Activated CD4-positive, alpha-beta memory T cell treated with anti-CD3 and anti-CD28 coated beads, Interleukin-2, amount 10 ng/mL, durations not matched to agents 7 days and 5 days (primary cell): ENCODE results near the gene CDH5. TPM values are rescaled to one million over a fixed set of nuclear protein-coding genes. Genes with fewer than 3 reads are reported as not detected.
"Not testable (repeated sequence)": the region's sequence is repeated elsewhere in the genome, so short reads cannot be mapped to it uniquely, and the experiment has no call there.

ENCODE experiments used
- CTCF ChIA-PET: fragments of 350-600 bp; sonication (Branson Sonifier 250); formaldehyde crosslinking; loops from one replicate; lab custom pipeline; 2021; ENCODE audit warnings: antibody characterized with exemption, inconsistent platforms; lab: Charles Lee
- POLR2A ChIA-PET: fragments of 350-600 bp; sonication (Branson Sonifier 250); formaldehyde crosslinking; loops from one replicate; lab custom pipeline; 2021; ENCODE audit warnings: antibody characterized with exemption; lab: Charles Lee
- DNase-seq: peaks from one replicate; pipeline ENCODE4 v3.0.0-alpha.2; 2020
- H3K27ac Mint-ChIP-seq: one replicate; pipeline ENCODE4 v1.8.0; 2021; ENCODE audit warnings: mild to moderate bottlenecking, mixed read lengths
- H3K27me3 Mint-ChIP-seq: one replicate; pipeline ENCODE4 v1.8.0; 2021; ENCODE audit warnings: mixed read lengths
- H3K36me3 Mint-ChIP-seq: one replicate; pipeline ENCODE4 v1.8.0; 2021; ENCODE audit warnings: low read depth, mixed read lengths
- H3K4me1 Mint-ChIP-seq: one replicate; pipeline ENCODE4 v1.8.0; 2021; ENCODE audit warnings: mixed read lengths
- H3K4me3 Mint-ChIP-seq: one replicate; pipeline ENCODE4 v1.8.0; 2021; ENCODE audit warnings: mild to moderate bottlenecking, mixed read lengths
- H3K9me3 Mint-ChIP-seq: one replicate; pipeline ENCODE4 v1.8.0; 2021; ENCODE audit warnings: mixed read lengths
- total RNA-seq, 2 experiments: library from RNA; stranded (reverse); gene quantifications; one replicate each; pipeline ENCODE4 v1.2.3, GENCODE V29; 2021

The CDH5 gene, protein sequence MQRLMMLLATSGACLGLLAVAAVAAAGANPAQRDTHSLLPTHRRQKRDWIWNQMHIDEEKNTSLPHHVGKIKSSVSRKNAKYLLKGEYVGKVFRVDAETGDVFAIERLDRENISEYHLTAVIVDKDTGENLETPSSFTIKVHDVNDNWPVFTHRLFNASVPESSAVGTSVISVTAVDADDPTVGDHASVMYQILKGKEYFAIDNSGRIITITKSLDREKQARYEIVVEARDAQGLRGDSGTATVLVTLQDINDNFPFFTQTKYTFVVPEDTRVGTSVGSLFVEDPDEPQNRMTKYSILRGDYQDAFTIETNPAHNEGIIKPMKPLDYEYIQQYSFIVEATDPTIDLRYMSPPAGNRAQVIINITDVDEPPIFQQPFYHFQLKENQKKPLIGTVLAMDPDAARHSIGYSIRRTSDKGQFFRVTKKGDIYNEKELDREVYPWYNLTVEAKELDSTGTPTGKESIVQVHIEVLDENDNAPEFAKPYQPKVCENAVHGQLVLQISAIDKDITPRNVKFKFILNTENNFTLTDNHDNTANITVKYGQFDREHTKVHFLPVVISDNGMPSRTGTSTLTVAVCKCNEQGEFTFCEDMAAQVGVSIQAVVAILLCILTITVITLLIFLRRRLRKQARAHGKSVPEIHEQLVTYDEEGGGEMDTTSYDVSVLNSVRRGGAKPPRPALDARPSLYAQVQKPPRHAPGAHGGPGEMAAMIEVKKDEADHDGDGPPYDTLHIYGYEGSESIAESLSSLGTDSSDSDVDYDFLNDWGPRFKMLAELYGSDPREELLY
- not detected for total RNA-seq

DNA sequence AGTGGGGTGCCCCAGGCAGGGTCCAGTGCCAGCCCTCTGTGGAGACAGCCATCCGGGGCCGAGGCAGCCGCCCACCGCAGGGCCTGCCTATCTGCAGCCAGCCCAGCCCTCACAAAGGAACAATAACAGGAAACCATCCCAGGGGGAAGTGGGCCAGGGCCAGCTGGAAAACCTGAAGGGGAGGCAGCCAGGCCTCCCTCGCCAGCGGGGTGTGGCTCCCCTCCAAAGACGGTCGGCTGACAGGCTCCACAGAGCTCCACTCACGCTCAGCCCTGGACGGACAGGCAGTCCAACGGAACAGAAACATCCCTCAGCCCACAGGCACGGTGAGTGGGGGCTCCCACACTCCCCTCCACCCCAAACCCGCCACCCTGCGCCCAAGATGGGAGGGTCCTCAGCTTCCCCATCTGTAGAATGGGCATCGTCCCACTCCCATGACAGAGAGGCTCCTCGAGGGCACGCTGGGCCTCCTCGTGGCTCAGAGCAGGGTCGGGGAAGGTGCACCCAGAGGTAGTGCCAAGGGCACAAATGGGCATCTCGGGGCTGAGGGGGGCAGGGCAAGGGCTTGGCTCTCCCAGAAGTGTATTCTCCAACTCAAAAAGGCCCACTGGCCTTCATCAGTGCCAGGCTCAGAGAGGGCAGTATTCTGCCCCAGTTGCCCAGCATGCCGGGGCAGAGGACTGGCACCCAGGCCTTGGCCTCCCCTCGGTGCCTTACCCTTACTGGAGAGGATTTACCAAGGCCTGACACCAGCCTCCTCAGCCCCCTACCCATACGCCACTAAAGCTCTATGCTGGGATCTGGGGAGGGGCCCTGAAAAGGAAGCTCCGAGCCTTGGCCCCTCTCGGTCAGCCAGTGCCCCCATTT lies at the start of gene CDH5:
Gene CDH5, plus strand, starts transcription at position 259 of the 867 bp plus-strand sequence. CDS start 12,647 bp downstream, outside the sequence.
- Mint-ChIP-seq H3K27ac (no peak within 1 kb of the TSS), H3K4me3 (no peak within 1 kb of the TSS)

DNA sequence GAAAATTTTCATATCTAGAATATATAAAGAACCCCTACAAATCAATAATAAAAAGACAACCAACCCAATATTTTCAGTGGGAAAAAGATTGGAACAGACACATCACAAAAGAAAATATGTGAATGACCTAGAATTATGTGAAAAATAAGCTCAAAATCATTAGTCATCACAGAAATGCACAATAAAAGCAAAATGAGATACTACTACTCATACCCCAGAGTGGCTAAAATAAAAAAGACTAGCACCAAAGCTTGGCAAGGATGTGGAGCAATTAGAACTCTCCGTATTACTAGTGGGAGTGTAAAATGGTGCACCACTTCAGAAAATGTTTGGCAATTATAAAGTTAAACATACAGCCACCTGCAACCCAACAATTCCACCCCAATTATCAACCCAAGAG lies 48.0 kb upstream of the CDH5 start:
- Mint-ChIP-seq H3K4me1 (no peaks in the 10 kb centered on the region), H3K27me3 (peaks cover 8% of the 10 kb centered on the region), H3K36me3 (no peaks in the 10 kb centered on the region), H3K4me3 (no peak overlapping the region), H3K27ac (no peak overlapping the region), H3K9me3 (no peaks in the 10 kb centered on the region)
- CTCF ChIA-PET, result interaction anchor here (0.6 to 2.0 kb wide), 4 partner anchors 39 to 47 kb away, joined by 3 to 6 read pairs (median 4); no protein-coding TSS in a partner anchor
- no peak for DNase-seq
- POLR2A ChIA-PET, result no interaction called here

More for the DNA sequence above, at the start of gene CDH5:
- Mint-ChIP-seq H3K36me3 (no peaks in the 10 kb centered on the region), H3K27me3 (peaks cover 34% of the 10 kb centered on the region), H3K9me3 (no peaks in the 10 kb centered on the region), H3K4me1 (peaks cover 10% of the 10 kb centered on the region)
- CTCF ChIA-PET, result interaction anchor here (1.6 to 8.2 kb wide), 2 partner anchors 9 to 38 kb away, joined by 3 to 37 read pairs; no protein-coding TSS in a partner anchor
- POLR2A ChIA-PET, result no interaction called here
- DNase-seq, result no peak

DNA sequence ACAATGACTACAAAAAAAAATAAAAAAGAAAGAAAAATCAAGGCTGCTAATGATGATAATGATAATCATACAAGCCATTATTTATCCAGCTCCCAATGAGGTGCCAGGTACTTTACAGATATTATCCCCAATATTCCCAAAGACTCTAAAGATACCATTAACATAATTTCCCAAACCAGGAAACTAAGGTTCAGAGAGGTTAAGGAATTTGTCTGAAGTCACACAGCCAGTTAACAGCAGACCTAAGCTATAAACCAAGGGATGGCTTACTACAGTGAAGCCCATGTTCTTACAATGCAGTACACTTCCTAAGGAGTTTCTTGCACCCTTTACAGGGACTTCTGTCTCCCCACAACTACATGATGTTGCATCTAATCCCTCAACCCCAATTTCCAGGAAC lies 45.7 kb upstream of the CDH5 start:
- DNase-seq, result no peak
- Mint-ChIP-seq H3K4me3 (no peak overlapping the region), H3K36me3 (no peaks in the 10 kb centered on the region), H3K27me3 (peaks cover 8% of the 10 kb centered on the region), H3K9me3 (no peaks in the 10 kb centered on the region), H3K4me1 (no peaks in the 10 kb centered on the region), H3K27ac (no peak overlapping the region)
- ChIA-PET CTCF (interaction anchor here (1.0 kb wide), 1 partner anchor 44 kb away, joined by 3 read pairs; no protein-coding TSS in a partner anchor), POLR2A (no interaction called here)

DNA sequence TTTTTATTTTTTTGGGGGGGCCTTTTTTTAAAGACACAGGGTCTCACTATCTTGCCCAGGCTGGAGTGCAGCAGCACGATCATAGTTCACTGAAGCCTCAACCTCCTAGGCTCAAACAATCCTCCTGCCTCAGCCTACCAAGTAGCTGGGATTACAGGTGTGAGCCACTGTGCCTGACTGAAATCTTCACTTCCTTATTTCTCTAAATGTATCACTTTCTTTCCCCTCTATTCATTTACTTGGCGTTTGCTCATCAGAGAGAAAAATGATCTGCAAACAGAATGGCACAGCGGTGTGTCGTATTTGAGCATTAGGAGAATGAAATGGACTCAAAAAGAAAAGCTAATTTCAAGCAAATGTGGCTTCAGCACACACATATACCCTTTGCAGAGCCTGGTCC lies 44.3 kb upstream of the CDH5 start:
- DNase-seq, result no peak
- ChIA-PET POLR2A (no interaction called here), CTCF (no interaction called here)

DNA sequence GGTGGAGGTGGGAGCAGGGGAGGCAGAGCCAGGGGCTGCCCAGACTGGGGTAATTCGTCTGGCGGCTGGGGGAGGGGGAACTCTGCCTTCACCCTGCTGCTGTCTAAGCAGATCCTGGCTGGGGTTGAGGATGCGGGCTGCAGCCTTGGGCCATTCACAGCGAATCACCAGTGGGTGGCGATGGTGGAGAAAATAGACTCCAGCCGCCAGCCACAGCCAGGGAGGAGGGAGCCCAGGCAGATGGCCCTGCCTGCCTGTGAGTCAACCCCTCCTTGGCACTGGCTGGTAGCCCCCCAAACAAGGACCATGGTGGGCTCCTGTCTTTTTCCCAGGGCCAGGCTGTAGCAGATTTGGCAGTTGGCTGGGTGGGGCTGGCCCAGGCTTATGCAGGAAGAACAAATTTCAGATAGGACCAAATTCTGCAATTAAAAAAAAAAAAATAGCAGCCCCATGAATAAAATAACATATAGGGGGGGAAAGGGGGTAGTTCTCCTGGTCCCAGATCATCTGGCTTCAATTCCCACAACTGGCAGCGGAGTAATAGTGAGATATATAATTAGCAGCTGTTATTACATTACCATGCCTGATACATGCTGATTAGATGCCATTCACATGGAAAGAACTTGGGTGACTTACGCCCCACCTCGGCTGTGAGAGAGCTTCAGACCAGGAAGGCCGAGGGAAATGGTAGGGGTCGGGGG lies 41.5 kb upstream of the CDH5 start:
- CTCF ChIA-PET, result no interaction called here
- Mint-ChIP-seq H3K4me1 (no peaks in the 10 kb centered on the region), H3K36me3 (no peaks in the 10 kb centered on the region), H3K9me3 (no peaks in the 10 kb centered on the region), H3K27me3 (peaks cover 5% of the 10 kb centered on the region), H3K27ac (no peak overlapping the region), H3K4me3 (no peak overlapping the region)
- POLR2A ChIA-PET, result no interaction called here
- DNase-seq, result no peak

More for the DNA sequence above, 44.3 kb upstream of the CDH5 start:
- Mint-ChIP-seq H3K36me3 (no peaks in the 10 kb centered on the region), H3K27ac (no peak overlapping the region), H3K9me3 (no peaks in the 10 kb centered on the region), H3K27me3 (peaks cover 8% of the 10 kb centered on the region), H3K4me1 (no peaks in the 10 kb centered on the region), H3K4me3 (no peak overlapping the region)

DNA sequence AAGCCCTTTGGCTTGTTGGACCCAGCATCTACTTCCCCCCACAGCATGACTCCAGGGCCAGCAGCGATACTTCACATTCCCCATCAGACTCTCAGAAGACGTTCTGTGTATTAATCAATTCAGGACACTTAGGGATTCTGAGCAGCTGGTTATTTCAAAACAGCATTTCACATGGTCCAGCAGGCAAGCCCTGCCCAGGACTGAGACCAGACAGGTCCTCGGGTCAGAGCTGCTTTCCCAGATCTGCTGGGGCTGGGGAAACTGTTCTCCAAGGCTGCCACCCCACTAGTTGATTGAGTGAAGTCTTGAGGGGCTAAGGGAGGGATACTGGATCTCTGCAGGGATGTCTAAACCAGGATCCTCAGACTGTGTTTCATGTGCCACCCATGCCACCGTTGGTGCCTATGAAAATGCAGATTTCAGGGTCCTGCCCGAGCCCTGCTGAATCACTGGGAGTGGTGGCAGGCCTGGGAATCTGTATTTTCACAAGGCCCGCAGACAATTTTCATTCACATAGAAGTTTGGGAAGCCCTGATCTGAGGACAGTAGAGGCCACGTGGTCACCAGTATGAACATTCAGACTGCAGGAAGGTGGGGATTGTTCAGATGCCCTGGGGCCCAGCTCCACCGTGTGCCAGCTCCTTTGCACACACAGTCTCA lies 40.6 kb upstream of the CDH5 start:
- H3K9me3 Mint-ChIP-seq, result no peaks in the 10 kb centered on the region
- no peaks in the 10 kb centered on the region for H3K36me3 Mint-ChIP-seq
- no peak overlapping the region for H3K27ac Mint-ChIP-seq
- CTCF ChIA-PET, result interaction anchor here (0.7 kb wide), 1 partner anchor 11 kb away, joined by 3 read pairs; no protein-coding TSS in a partner anchor
- no peak for DNase-seq
- no peaks in the 10 kb centered on the region for H3K4me1 Mint-ChIP-seq
- peaks cover 6% of the 10 kb centered on the region for H3K27me3 Mint-ChIP-seq
- POLR2A ChIA-PET, result no interaction called here
- H3K4me3 Mint-ChIP-seq, result no peak overlapping the region

DNA sequence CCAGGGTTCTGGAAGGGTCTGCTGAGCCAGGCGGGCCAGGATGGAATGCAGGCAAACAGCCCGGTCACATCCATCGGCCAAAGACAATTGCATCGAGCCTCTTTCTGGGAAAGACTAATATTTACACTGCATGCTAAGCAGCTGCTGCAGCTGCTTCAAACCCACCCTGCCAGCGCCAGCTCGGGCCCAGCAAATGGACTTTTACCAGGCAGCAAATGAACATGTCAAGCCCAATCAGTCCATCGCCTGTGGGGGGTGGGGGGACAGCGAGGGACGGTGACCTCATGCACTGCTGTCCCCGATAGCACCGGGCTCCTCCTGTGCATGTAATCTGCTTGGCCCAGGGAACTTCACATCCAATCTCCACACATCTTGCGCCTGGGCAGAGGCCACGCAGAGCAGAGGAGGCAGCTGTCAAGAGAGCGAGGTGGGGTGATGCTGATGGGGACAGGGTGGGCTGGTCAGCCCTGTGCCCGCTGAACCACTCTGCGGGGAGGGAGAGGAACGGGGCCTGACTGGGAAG lies 39.4 kb upstream of the CDH5 start:
- ChIA-PET CTCF (interaction anchor here (1.1 kb wide), 1 partner anchor 30 kb away, joined by 3 read pairs; no protein-coding TSS in a partner anchor), POLR2A (no interaction called here)
- no peak overlapping the region for H3K4me3 Mint-ChIP-seq
- H3K4me1 Mint-ChIP-seq, result no peaks in the 10 kb centered on the region
- DNase-seq, result no peak
- H3K36me3 Mint-ChIP-seq, result no peaks in the 10 kb centered on the region
- no peak overlapping the region for H3K27ac Mint-ChIP-seq
- peaks cover 8% of the 10 kb centered on the region for H3K27me3 Mint-ChIP-seq
- no peaks in the 10 kb centered on the region for H3K9me3 Mint-ChIP-seq

DNA sequence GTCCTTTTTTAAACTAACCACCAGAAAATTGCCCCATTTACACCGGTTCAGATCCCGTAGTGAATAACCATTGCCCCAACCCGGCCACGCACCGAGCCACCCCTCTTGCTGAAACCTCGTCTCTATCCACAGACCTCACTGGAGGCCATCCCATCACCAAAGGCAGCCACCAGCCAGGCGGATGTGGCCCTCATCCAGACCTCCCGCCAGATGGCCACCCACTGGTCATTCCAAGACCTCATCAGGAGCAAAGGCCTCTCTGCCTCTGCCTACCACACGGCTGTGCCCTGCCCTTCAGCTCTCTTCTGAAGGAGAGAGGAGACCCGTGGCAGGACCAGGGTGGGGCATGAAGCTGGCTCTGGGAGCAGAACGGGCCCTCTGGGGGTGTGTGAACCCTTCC lies 38.2 kb upstream of the CDH5 start:
- CTCF ChIA-PET, result interaction anchor here (1.0 to 1.3 kb wide), 2 partner anchors 14 to 15 kb away, joined by 3 read pairs; no protein-coding TSS in a partner anchor
- H3K9me3 Mint-ChIP-seq, result no peaks in the 10 kb centered on the region

DNA sequence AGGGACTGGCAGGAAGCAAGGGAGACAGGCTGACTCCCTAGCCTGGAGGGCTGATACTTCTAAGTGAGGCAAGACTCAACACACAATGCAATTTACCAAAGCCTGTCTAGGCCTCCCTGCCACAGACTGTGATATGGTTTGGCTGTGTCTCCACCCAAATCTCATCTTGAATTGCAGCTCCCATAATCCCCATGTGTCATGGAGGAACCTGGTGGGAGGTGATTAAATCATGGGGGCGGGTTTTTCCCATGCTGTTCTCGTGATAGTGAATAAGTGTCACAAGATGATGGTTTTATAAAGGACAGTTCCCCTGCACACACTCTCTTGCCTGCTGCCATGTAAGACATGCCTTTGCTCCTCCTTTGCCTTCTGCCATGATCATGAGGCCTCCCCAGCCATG lies 35.0 kb upstream of the CDH5 start:
- DNase-seq, H3K36me3 Mint-ChIP-seq, H3K4me1 Mint-ChIP-seq, H3K4me3 Mint-ChIP-seq, H3K9me3 Mint-ChIP-seq, H3K27ac Mint-ChIP-seq, POLR2A ChIA-PET: not testable (repeated sequence)
- CTCF ChIA-PET, result interaction anchor here (2.3 kb wide), 1 partner anchor 11 kb away, joined by 9 read pairs; no protein-coding TSS in a partner anchor
- H3K27me3 Mint-ChIP-seq, result peaks cover 14% of the 10 kb centered on the region

More for the DNA sequence above, 38.2 kb upstream of the CDH5 start:
- Mint-ChIP-seq H3K4me1 (no peaks in the 10 kb centered on the region), H3K27ac (no peak overlapping the region), H3K27me3 (peaks cover 10% of the 10 kb centered on the region), H3K4me3 (no peak overlapping the region), H3K36me3 (no peaks in the 10 kb centered on the region)
- POLR2A ChIA-PET, result no interaction called here
- DNase-seq, result no peak

DNA sequence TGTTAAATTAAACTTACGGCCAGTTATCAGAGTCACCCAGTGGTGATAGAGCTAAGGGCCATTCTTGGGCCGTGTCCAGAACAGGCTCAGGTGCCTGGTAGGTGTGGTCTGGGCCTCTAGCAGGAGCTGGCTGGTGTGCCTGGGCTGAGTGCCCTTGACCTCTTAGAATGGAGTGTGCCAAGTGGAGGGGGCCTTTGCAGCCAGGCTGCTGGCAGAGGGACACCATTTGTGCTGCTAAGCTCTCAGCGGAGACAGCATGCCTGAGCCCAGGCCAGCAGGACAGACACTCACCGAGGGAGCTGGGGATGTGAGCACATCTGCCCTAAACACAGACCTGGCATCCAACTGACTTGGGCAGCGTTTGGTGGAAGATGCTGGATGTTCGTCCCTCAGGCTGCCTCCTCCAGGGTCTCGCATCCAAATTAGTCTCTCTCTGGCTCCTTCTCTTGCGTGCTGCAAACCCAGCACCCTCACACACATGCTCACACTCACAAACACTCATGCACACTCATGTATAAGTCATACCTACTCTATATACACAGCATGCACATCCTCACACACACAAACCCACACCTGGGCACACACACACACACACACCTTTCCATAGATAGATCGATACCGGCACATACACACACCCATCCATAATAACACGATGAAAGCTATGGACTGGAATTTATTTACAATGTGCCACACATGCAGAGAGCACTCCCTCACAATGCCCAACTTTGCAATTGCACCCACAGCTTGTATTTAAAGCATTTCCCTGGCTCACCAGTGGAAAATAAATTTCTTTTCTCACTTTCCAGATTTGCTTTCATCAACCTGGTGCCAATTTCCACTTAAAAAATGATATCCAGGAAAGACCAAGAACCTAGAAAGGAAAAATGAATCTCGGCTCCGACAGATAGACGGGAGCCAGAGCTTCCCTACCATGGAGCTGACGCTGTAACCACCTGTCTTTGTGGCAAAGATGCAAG lies 33.6 kb upstream of the CDH5 start:
- no peak for DNase-seq
- H3K27ac Mint-ChIP-seq, result no peak overlapping the region
- H3K9me3 Mint-ChIP-seq, result no peaks in the 10 kb centered on the region
- H3K36me3 Mint-ChIP-seq, result no peaks in the 10 kb centered on the region
- H3K4me3 Mint-ChIP-seq, result no peak overlapping the region
- peaks cover 20% of the 10 kb centered on the region for H3K27me3 Mint-ChIP-seq
- POLR2A ChIA-PET, result no interaction called here
- no peaks in the 10 kb centered on the region for H3K4me1 Mint-ChIP-seq
- CTCF ChIA-PET, result interaction anchor here (2.3 kb wide), 1 partner anchor 9 kb away, joined by 9 read pairs; no protein-coding TSS in a partner anchor
